Measurements from ENCODE around the gene ITPR2.
"Not testable (repeated sequence)": the region's sequence is repeated elsewhere in the genome, so short reads cannot be mapped to it uniquely, and the experiment has no call there.

Gene ITPR2

GRCh38 chr12:26786491-26786864, 46.5 kb downstream of the ITPR2 start:
- no peak for DNase-seq

GRCh38 chr12:26783816-26784379, 49.1 kb downstream of the ITPR2 start:
- DNase-seq = not testable (repeated sequence)

GRCh38 chr12:26783131-26783526, 49.9 kb downstream of the ITPR2 start:
- DNase-seq = no peak

DNA sequence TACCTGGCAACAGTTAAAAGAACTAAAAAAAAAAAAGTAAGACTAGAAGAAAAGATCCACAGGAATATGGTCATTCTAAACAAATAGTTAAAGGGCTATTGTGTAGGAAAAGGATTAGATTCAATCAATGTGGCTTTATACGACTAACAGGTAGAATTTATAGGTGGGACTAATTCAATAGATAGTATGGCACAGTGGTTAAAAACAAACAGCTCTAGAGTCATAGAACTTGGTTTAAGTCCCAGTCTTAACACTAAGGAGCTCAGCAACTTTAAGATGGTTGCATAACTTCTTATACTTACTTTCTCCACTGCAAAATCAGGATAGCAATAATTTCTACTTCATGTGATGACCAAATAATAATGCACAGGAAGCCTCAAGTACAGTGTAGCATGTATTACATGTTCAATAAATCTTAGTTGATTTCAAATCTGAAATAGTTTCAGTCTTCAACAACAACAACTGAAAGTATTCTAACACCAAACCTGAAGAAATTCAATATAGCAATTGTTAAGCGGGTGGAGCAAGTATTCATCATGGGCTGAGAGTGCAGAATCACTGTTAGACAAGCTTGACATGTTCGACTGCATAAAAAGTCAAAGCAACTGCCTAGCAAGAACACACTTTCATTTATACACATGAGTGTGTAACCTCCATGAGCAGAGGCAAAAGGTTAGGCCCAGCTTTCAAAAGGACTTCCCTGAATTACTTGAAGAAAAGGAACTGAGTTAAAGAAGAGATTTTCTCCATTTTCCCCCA, 50.4 kb downstream of the ITPR2 start:
- no peak for DNase-seq

- DNase-seq = not testable (repeated sequence)
These were observed 52.3 kb downstream of the ITPR2 start for GRCh38 chr12:26780656-26781055.

GRCh38 chr12:26778173-26778775, 54.7 kb downstream of the ITPR2 start:
- not testable (repeated sequence) for DNase-seq

GRCh38 chr12:26777236-26777635, 55.8 kb downstream of the ITPR2 start:
- no peak for DNase-seq

DNA sequence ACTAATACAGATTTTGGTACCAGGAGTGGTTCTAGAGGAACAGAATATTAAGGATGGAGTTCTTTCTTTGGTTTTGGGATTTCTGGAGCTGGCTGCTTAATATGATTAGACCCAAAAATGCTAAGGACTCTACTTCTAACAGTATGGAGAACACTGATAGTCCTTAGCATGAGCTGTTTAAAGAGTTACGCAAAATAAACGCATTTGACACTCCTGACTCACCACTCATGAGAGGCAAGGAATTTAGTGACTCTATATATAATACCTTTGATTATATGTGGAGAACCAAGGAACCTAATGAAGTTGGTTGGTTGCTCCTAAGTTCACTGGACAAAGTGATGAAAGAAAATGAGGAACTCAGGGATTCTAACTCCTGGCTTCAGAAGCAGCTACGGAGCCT, 57.0 kb downstream of the ITPR2 start:
- not testable (repeated sequence) for DNase-seq

GRCh38 chr12:26773313-26774104, 59.5 kb downstream of the ITPR2 start:
- DNase-seq = no peak

DNA sequence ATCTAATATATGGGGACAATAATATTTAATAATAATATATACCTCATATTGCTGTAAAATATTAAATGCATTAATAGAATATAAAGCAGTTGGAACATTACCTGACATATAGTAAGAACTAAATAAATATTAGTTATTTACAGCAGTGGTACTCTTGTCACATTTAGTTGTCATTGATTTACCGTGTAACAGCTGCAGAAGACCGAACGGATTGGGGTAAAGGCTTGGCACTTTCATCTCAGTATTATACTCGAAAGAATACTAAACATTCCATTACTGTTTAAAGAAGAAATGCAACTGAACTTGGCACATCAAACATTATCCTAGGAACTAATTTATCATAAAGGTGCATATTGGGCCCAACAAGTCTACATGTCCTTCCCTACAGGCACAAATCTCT, 61.1 kb downstream of the ITPR2 start:
- DNase-seq = no peak

DNA sequence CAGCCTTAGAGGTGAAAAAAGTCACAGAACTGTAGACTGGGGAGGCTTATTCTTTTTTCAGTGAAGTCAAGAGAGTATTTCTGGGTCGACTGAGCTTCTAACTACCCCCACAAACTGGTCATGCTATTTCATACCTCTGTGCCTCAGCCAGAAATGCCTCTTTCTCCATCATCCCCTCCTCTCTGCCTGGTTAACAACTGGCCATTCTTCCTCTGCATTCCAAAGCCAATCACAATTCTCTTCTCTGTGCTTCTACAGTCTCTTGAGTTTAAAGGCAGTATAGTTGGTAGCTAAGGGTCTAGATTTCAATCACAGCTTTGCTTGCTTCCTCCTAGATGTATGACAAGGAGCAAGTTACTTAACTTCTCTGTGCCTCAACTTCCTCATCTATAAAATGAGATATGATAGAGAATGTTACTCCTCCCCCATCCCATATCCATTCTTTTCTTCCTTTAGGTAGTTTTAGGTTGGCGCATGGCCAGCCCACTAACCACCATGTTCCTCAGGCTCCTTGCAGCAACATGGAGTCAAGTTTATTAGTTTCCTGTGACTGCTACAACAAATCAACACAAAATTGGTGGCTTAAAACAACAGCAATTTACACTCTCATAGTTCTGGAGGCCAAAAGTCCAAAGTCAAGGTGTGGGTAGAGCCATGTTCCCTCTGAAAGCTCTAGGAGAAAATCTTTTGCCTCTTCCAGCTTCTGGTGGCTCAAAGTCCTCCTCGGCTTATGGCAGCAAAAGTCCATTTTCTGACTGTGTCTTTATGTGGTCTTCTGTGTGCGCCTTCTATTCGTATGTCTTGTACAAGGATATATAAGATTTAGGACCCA, 62.5 kb downstream of the ITPR2 start:
- no peak for DNase-seq

- no peak for DNase-seq
These were observed 63.4 kb downstream of the ITPR2 start for GRCh38 chr12:26769611-26770010.

GRCh38 chr12:26768611-26769603, 64.1 kb downstream of the ITPR2 start:
- DNase-seq = no peak

- DNase-seq = no peak
These were observed 65.1 kb downstream of the ITPR2 start for GRCh38 chr12:26767865-26768264.

DNA sequence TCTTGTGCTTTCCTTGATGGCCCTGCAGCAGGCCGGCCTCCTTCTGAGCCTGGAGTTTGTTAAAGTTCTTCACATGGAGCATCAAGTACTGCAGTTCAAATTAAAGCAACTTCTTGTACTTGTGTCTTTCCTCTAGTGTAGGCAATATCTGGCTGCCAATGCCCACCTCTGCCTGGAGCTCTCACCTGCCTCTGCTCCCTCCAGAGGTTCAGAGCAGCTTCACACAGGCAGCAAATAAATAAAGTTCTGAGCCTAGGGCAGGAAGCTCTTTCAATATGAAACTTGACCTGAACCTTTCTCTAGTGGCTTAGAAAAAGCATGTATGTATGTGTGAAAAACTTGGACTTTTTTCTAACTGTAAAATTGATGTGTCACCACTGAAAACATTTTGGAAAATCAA, 65.9 kb downstream of the ITPR2 start:
- no peak for DNase-seq

DNA sequence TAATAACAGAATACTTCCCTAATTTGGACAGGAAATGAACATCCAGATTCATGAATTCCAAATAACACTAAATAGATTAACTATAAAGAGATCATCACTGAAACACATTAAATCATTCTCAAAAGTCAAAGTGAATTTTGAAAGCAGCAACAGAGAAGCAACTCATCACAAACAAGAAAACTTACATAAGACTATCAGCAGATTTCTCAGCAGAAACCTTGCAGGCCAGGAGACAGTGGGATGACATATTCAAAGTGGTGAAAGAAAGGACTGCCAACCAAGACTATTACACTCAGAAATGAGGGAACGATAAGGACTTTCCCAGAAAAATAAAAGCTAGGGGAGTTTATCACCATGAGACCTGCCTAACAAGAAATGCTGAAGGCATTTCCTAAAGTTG, 70.8 kb downstream of the ITPR2 start:
- DNase-seq = no peak

- no peak for DNase-seq
These were observed 71.2 kb downstream of the ITPR2 start for GRCh38 chr12:26761775-26762174.

- no peak for DNase-seq
These were observed 72.2 kb downstream of the ITPR2 start for GRCh38 chr12:26760657-26761293.

- DNase-seq = not testable (repeated sequence)
These were observed 77.6 kb downstream of the ITPR2 start for GRCh38 chr12:26755362-26755761.

DNA sequence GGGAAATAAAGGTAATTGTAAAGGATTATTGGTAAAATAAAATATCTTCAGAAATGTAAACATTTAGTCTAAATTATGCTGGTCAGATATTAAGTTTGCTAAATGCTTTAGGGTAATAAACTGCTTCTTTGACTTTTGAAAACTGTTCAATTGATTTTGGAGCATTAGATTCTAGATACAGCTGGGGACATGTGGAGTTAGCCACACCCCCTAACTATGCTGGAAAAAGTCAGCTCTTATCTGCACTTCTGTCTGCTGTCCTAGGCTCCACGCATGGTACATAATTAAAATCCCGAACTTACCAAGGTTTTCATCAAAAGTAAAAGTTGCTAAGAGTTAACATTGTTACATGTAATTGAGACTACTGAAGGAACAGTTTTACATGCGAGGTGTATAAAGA, 78.8 kb downstream of the ITPR2 start:
- DNase-seq = no peak

GRCh38 chr12:26751179-26751578, 81.8 kb downstream of the ITPR2 start:
- DNase-seq = no peak

All from stimulated activated CD4-positive, alpha-beta T cell treated with anti-CD3 and anti-CD28 coated beads, Interleukin-4, amount 100 ng/mL, for 1 hour (primary cell).